Esophagus muscularis mucosa (tissue), 4 donors: Measurements from ENCODE around the gene TRPV4.

Source experiments
- EP300 ChIP-seq: sonication (generic); formaldehyde crosslinking; IDR thresholded peaks from one replicate; pipeline ENCODE4 v1.6.1; 2017; ENCODE audit warnings: antibody characterized with exemption
- POLR2A ChIP-seq: fragments of 450-650 bp; IDR thresholded peaks from one replicate; pipeline ENCODE4 v1.6.1; 2017; ENCODE audit warnings: antibody characterized with exemption, moderate library complexity, mild to moderate bottlenecking, low read depth
- TF ChIP-seq, protein P1 (sequence below), 3 experiments: fragments of 200-600 bp in 2 of 3; fragments of 450-650 bp in 1 of 3; sonication (generic) in 2 of 3; IDR thresholded peaks; one replicate each; pipeline ENCODE4 v1.5.1; 2017 to 2019; ENCODE audit warnings: antibody characterized with exemption in 3 of 3, mild to moderate bottlenecking in 2 of 3, moderate library complexity in 1 of 3

DNA sequence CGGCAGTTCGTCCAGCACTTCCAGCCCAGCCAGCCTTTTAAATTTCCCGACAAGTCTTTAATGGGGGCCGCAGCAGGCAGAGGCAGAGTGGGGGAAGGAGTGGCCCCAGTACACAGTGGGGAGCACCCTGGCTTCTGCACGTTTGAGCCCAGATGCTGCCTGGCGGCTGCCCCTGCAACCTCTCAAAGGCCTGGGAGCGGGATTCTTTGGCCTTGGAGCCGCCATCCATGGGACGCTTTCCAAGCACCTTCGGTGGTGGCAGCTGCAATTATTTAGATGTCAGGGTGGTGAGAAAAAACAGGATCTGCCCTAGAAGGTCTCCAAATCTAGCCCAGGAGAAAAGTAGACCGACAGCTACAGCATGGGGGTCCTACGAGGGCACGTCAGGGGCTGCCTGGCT is 73.6 kb downstream of the TRPV4 start:
- TF ChIP-seq, protein P1, sequence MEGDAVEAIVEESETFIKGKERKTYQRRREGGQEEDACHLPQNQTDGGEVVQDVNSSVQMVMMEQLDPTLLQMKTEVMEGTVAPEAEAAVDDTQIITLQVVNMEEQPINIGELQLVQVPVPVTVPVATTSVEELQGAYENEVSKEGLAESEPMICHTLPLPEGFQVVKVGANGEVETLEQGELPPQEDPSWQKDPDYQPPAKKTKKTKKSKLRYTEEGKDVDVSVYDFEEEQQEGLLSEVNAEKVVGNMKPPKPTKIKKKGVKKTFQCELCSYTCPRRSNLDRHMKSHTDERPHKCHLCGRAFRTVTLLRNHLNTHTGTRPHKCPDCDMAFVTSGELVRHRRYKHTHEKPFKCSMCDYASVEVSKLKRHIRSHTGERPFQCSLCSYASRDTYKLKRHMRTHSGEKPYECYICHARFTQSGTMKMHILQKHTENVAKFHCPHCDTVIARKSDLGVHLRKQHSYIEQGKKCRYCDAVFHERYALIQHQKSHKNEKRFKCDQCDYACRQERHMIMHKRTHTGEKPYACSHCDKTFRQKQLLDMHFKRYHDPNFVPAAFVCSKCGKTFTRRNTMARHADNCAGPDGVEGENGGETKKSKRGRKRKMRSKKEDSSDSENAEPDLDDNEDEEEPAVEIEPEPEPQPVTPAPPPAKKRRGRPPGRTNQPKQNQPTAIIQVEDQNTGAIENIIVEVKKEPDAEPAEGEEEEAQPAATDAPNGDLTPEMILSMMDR (IDR thresholded peaks at IDR 0.05) = no peak
- TF ChIP-seq EP300 (no peak), POLR2A (no peak)
